Liver (tissue), 9 donors: ENCODE results near the gene ZMYND19. TPM values are rescaled to one million over a fixed set of nuclear protein-coding genes. Genes with fewer than 3 reads are reported as not detected.

Experiments used
- DNase-seq: peaks from one replicate; pipeline ENCODE4 v3.0.0-alpha.2; 2017; ENCODE audit warnings: low spot score
- H3K27ac ChIP-seq, 2 donors: one replicate each; pipeline ENCODE4 v1.7.0; 2013; ENCODE audit warnings: inconsistent platforms in 2 of 2, low read length in 2 of 2, control low read depth in 1 of 2, low read depth in 1 of 2, mild to moderate bottlenecking in 1 of 2
- H3K27me3 ChIP-seq, 4 donors: one replicate each; pipeline versions ENCODE4 v1.6.1 to v1.7.0; 2013; ENCODE audit warnings: low read length in 3 of 4, inconsistent platforms in 1 of 4, mild to moderate bottlenecking in 1 of 4, moderate library complexity in 1 of 4; ENCODE audit not compliant: control insufficient read depth in 4 of 4, insufficient read depth in 4 of 4
- H3K36me3 ChIP-seq, 4 donors: one replicate each; pipeline versions ENCODE4 v1.6.1 to v1.7.0; 2013; ENCODE audit warnings: low read length in 3 of 4, mild to moderate bottlenecking in 3 of 4, low read depth in 1 of 4, moderate library complexity in 1 of 4; ENCODE audit not compliant: control insufficient read depth in 4 of 4, insufficient read depth in 3 of 4
- H3K4me1 ChIP-seq, 4 donors: one replicate each; pipeline versions ENCODE4 v1.6.1 to v1.7.0; 2013; ENCODE audit warnings: low read length in 3 of 4, mild to moderate bottlenecking in 3 of 4, moderate library complexity in 1 of 4; ENCODE audit not compliant: control insufficient read depth in 4 of 4, insufficient read depth in 4 of 4
- H3K4me3 ChIP-seq, 3 donors: one replicate each; pipeline versions ENCODE4 v1.6.1 to v1.7.0; 2013; ENCODE audit warnings: low read length in 3 of 3, control low read depth in 1 of 3, low read depth in 1 of 3, mild to moderate bottlenecking in 1 of 3
- H3K9ac ChIP-seq, 2 donors: one replicate each; pipeline ENCODE4 v1.7.0; 2013; ENCODE audit warnings: low read length in 2 of 2, mild to moderate bottlenecking in 2 of 2, moderate library complexity in 2 of 2, control low read depth in 1 of 2, low read depth in 1 of 2
- H3K9me3 ChIP-seq, 4 donors: one replicate each; pipeline versions ENCODE4 v1.6.1 to v1.7.0; 2013; ENCODE audit warnings: low read length in 3 of 4; ENCODE audit not compliant: control insufficient read depth in 4 of 4
- GABPA ChIP-seq, 2 donors: IDR thresholded peaks in 1 of 2; conservative IDR thresholded peaks in 1 of 2; 2 replicates each; pipeline ENCODE4 v1.6.1; 2016; ENCODE audit warnings: antibody characterized with exemption in 2 of 2, mild to moderate bottlenecking in 1 of 2, moderate library complexity in 1 of 2
- HNF4G ChIP-seq: IDR thresholded peaks from 2 replicates; pipeline ENCODE4 v1.6.1; 2016; ENCODE audit warnings: antibody characterized with exemption
- NR2F2 ChIP-seq: IDR thresholded peaks from 2 replicates; pipeline ENCODE4 v1.6.1; 2016; ENCODE audit warnings: antibody characterized with exemption
- RAD21 ChIP-seq, 2 donors: IDR thresholded peaks; 2 replicates each; pipeline ENCODE4 v1.6.1; 2016; ENCODE audit warnings: antibody characterized with exemption in 2 of 2, mild to moderate bottlenecking in 2 of 2
- RXRA ChIP-seq, 2 donors: IDR thresholded peaks; 2 replicates each; pipeline ENCODE4 v1.6.1; 2017 to 2018; ENCODE audit warnings: antibody characterized with exemption in 2 of 2, mild to moderate bottlenecking in 1 of 2
- YY1 ChIP-seq: IDR thresholded peaks from 2 replicates; pipeline ENCODE4 v1.6.1; 2016; ENCODE audit warnings: antibody characterized with exemption, mild to moderate bottlenecking
- WGBS: extraction: QIAGEN DNeasy Blood & Tissue Kit; methylation state at CpG from one replicate; pipeline ENCODE4 v1.1.7; 2013; 5-methylcytosine and 5-hydroxymethylcytosine counted together
- polyA plus RNA-seq, 2 donors: library from polyadenylated mRNA; stranded (reverse) in 1 of 2; unstranded in 1 of 2; fragments of 200-250 nt in 1 of 2; fragments of >200 nt in 1 of 2; fragmentation: Nextera tagmentation in 1 of 2; extraction: Ambion mirVana in 1 of 2; gene quantifications; one replicate each; pipeline versions ENCODE4 v1.2.1 to v1.2.3, GENCODE V29; 2013 to 2015
- total RNA-seq, 2 donors: library from RNA; depleted of rRNA; stranded (reverse); fragments of >200 nt; gene quantifications; one replicate each; pipeline ENCODE4 v1.2.3, GENCODE V29; 2014
- TF ChIP-seq, protein P1 (sequence below): IDR thresholded peaks from 2 replicates; pipeline ENCODE4 v1.6.1; 2016; ENCODE audit warnings: antibody characterized with exemption, mild to moderate bottlenecking
- TF ChIP-seq, protein P2 (sequence below): IDR thresholded peaks from 2 replicates; pipeline ENCODE4 v1.6.1; 2016; ENCODE audit warnings: antibody characterized with exemption
- TF ChIP-seq, protein P3 (sequence below): IDR thresholded peaks from 2 replicates; pipeline ENCODE4 v1.6.1; 2016; ENCODE audit warnings: antibody characterized with exemption
- TF ChIP-seq, protein P4 (sequence below): fragments of 150-350 bp; IDR thresholded peaks from 2 replicates; pipeline ENCODE4 v1.5.1; 2017; ENCODE audit warnings: improper control_type of control experiment, low read depth, low read length; ENCODE audit not compliant: missing input control
- TF ChIP-seq, protein P5 (sequence below): IDR thresholded peaks from 2 replicates; pipeline ENCODE4 v1.6.1; 2016; ENCODE audit warnings: antibody characterized with exemption
- donor health status: healthy.
- donor health status: healthy.
- donor health status: healthy.
- donor health status: healthy.
- donor health status: healthy.

Gene ZMYND19
- total and polyA plus RNA-seq, 4 donors: 2.4 to 7.1 (median 7.0) TPM

DNA sequence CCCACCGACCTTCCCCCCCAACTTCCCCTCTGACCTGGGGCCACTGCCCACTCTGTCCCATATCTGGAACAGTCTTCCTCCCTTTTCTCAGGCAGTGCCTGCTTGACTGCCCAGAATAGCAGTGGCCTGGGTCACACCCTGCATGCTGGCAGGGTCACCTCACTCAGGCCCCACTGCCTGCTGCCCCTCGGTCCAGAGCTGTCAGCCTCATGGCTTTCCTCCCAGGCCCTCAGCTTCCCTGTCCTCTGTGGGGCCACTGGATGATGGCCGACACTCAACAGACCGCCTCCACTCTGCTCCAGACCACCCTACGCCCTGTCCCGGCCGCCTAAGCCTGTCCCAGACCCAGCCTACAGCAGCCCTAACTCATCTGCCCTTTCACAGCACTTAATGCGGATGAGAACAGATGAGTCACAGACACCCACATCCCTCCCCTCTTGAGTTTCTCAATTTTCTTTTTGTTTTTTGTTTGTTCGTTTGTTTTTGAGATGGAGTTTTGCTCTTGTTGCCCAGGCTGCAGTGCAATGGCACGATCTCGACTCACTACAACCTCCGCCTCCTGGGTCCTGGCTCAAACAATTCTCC lies 46.0 kb downstream of the ZMYND19 start:
- Histone ChIP-seq H3K4me3 (no peak overlapping the region), H3K9me3 (no peaks in the 10 kb centered on the region), H3K4me1 (peaks cover under 1 to 18% (median 7%) of the 10 kb centered on the region in 4 donors), H3K9ac (no peak overlapping the region), H3K27ac (no peak overlapping the region), H3K36me3 (peaks cover 0 to 25% (median 9%) of the 10 kb centered on the region in 4 donors), H3K27me3 (no peaks in the 10 kb centered on the region)
- WGBS: 88% methylated on average over 12 of the region's 12 CpGs
- no peak for DNase-seq
- no peak for TF ChIP-seq RAD21 (IDR thresholded peaks at IDR 0.05)
- TF ChIP-seq, protein P1, sequence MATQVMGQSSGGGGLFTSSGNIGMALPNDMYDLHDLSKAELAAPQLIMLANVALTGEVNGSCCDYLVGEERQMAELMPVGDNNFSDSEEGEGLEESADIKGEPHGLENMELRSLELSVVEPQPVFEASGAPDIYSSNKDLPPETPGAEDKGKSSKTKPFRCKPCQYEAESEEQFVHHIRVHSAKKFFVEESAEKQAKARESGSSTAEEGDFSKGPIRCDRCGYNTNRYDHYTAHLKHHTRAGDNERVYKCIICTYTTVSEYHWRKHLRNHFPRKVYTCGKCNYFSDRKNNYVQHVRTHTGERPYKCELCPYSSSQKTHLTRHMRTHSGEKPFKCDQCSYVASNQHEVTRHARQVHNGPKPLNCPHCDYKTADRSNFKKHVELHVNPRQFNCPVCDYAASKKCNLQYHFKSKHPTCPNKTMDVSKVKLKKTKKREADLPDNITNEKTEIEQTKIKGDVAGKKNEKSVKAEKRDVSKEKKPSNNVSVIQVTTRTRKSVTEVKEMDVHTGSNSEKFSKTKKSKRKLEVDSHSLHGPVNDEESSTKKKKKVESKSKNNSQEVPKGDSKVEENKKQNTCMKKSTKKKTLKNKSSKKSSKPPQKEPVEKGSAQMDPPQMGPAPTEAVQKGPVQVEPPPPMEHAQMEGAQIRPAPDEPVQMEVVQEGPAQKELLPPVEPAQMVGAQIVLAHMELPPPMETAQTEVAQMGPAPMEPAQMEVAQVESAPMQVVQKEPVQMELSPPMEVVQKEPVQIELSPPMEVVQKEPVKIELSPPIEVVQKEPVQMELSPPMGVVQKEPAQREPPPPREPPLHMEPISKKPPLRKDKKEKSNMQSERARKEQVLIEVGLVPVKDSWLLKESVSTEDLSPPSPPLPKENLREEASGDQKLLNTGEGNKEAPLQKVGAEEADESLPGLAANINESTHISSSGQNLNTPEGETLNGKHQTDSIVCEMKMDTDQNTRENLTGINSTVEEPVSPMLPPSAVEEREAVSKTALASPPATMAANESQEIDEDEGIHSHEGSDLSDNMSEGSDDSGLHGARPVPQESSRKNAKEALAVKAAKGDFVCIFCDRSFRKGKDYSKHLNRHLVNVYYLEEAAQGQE: no peak
- no peak for TF ChIP-seq YY1
- TF ChIP-seq, protein P2, sequence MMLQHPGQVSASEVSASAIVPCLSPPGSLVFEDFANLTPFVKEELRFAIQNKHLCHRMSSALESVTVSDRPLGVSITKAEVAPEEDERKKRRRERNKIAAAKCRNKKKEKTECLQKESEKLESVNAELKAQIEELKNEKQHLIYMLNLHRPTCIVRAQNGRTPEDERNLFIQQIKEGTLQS: no peak
- TF ChIP-seq GABPA (IDR thresholded peaks at IDR 0.05 in 1 of 2, conservative IDR thresholded peaks at IDR 0.05 in 1 of 2): no peak
- TF ChIP-seq HNF4G: no peak
- TF ChIP-seq RXRA (IDR thresholded peaks at IDR 0.05): no peak
- TF ChIP-seq, protein P3, sequence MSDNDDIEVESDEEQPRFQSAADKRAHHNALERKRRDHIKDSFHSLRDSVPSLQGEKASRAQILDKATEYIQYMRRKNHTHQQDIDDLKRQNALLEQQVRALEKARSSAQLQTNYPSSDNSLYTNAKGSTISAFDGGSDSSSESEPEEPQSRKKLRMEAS: no peak
- no peak for TF ChIP-seq NR2F2
- TF ChIP-seq, protein P4, sequence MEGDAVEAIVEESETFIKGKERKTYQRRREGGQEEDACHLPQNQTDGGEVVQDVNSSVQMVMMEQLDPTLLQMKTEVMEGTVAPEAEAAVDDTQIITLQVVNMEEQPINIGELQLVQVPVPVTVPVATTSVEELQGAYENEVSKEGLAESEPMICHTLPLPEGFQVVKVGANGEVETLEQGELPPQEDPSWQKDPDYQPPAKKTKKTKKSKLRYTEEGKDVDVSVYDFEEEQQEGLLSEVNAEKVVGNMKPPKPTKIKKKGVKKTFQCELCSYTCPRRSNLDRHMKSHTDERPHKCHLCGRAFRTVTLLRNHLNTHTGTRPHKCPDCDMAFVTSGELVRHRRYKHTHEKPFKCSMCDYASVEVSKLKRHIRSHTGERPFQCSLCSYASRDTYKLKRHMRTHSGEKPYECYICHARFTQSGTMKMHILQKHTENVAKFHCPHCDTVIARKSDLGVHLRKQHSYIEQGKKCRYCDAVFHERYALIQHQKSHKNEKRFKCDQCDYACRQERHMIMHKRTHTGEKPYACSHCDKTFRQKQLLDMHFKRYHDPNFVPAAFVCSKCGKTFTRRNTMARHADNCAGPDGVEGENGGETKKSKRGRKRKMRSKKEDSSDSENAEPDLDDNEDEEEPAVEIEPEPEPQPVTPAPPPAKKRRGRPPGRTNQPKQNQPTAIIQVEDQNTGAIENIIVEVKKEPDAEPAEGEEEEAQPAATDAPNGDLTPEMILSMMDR: no peak
- TF ChIP-seq, protein P5, sequence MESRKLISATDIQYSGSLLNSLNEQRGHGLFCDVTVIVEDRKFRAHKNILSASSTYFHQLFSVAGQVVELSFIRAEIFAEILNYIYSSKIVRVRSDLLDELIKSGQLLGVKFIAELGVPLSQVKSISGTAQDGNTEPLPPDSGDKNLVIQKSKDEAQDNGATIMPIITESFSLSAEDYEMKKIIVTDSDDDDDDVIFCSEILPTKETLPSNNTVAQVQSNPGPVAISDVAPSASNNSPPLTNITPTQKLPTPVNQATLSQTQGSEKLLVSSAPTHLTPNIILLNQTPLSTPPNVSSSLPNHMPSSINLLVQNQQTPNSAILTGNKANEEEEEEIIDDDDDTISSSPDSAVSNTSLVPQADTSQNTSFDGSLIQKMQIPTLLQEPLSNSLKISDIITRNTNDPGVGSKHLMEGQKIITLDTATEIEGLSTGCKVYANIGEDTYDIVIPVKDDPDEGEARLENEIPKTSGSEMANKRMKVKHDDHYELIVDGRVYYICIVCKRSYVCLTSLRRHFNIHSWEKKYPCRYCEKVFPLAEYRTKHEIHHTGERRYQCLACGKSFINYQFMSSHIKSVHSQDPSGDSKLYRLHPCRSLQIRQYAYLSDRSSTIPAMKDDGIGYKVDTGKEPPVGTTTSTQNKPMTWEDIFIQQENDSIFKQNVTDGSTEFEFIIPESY: no peak

DNA sequence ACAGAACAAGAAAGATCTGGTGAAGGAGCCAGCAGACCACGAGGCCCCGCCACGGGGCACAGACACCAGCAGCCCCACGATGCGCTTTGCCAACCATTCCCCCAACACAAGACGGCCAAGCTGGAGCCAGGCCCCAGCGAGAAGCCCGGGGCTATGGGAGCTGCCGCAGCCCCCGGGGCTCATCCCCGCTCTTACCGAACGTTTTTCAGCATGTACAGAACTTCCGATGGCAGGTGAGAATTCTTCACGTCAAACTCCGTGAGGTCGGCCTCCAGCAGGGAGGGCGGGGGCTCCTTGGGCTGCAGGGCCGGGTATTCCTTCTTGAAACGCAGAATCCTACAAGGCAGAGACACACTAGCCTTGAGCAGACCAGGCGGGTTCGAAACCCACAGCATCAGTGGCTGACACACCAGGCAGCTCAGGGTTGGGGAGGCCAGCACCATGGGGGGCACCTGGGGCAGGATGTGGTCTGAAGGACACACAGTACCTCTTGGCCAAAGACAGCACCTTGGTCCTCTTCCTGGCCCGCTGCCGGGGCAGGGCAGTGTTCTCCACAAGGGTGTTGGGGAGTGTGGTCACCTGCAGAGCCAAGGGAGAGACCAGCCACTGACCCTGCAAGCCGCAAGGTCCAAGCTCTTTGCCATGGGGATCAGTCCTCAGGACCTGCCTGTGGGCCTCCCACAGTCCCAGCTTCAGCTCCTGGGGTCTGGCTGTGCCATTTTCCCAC lies 46.9 kb downstream of the ZMYND19 start:
- Histone ChIP-seq H3K9me3 (no peaks in the 10 kb centered on the region), H3K9ac (no peak overlapping the region), H3K4me1 (peaks cover 0 to 11% (median 1%) of the 10 kb centered on the region in 4 donors), H3K4me3 (no peak overlapping the region), H3K36me3 (peaks cover 0 to 25% (median 9%) of the 10 kb centered on the region in 4 donors), H3K27me3 (no peaks in the 10 kb centered on the region), H3K27ac (no peak overlapping the region)
- whole genome bisulfite sequencing: 97% methylated on average over 25 of the region's 25 CpGs
- TF ChIP-seq GABPA (IDR thresholded peaks at IDR 0.05 in 1 of 2, conservative IDR thresholded peaks at IDR 0.05 in 1 of 2) (no peak), YY1 (no peak), HNF4G (no peak)
- DNase-seq: no peak
